Cerebellar nuclear complex (tissue), 1 donor: ENCODE measurements around the gene SMARCB1.

Source experiments
- DNase-seq, 2 experiments: peaks; one replicate each; lab custom pipeline; 2025; lab: John Stamatoyannopoulos, UW

The SMARCB1 gene

DNA sequence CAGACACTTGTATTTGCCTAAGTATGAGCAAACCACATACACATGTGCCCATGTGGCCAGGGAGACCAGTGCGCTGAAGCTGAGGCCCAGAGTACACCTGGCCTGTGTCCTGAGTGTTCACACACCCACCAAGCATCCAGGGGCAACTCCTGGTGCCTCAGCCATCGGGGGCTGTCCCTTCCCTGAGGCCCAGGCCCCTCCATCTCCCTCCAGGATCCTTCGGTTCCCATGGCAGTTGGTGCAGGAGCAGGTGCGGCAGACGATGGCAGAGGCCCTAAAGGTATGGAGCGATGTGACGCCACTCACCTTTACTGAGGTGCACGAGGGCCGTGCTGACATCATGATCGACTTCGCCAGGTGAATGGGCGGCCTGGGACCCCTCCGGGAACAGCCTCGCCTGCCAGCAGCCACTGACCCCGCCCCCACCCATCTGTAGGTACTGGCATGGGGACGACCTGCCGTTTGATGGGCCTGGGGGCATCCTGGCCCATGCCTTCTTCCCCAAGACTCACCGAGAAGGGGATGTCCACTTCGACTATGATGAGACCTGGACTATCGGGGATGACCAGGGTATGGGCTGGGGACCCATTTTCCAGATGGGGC lies 6.5 kb upstream of the SMARCB1 start:
- no peak for DNase-seq

DNA sequence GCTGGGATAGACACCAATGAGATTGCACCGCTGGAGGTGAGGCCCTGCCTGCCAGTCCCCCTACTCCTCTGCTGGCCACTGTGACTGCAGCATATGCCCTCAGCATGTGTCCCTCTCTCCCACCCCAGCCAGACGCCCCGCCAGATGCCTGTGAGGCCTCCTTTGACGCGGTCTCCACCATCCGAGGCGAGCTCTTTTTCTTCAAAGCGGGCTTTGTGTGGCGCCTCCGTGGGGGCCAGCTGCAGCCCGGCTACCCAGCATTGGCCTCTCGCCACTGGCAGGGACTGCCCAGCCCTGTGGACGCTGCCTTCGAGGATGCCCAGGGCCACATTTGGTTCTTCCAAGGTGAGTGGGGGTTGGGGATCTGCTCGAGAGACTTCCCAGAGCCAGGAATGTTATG lies 5.7 kb upstream of the SMARCB1 start:
- DNase-seq: no peak

DNA sequence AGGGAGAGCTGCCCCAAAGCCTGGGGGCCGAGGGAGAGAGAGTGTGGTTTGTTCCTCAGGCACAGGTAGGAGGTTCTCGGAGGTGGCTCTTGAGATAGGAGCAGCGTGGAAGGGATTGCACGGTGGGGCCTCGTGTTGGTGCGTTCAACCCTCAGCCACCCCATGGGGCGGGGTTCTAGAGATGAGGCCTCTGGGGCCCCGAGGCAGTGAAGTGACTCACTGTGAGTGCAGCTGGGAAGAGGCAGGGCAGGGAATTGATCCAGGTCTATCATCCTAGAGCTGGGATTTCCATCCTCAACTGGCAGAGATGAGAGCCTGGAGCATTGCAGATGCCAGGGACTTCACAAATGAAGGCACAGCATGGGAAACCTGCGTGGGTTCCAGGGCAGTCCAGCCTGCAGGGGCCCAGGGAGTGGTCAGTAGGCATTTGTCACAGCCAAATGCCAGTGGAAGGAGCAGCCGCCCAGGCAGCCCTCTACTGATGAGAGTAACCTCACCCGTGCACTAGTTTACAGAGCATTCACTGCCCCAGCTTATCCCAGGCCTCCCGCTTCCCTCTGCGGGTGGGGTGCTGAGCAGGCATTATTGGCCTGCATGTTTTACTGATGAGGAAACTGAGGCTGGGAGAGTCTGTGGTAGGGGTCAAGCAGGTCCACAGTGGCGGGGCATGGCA lies 5.1 kb upstream of the SMARCB1 start:
- DNase-seq: no peak

DNA sequence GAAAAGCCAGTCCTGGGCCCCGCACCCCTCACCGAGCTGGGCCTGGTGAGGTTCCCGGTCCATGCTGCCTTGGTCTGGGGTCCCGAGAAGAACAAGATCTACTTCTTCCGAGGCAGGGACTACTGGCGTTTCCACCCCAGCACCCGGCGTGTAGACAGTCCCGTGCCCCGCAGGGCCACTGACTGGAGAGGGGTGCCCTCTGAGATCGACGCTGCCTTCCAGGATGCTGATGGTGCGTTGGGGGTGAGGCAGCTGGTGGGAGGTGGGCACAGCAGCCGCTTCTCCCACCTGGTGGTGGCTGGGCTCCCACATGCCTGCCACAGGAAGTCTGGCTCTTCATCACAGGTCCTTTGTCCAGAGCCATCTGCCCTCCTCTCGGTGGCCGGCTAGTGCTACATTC lies 4.5 kb upstream of the SMARCB1 start:
- DNase-seq: no peak

DNA sequence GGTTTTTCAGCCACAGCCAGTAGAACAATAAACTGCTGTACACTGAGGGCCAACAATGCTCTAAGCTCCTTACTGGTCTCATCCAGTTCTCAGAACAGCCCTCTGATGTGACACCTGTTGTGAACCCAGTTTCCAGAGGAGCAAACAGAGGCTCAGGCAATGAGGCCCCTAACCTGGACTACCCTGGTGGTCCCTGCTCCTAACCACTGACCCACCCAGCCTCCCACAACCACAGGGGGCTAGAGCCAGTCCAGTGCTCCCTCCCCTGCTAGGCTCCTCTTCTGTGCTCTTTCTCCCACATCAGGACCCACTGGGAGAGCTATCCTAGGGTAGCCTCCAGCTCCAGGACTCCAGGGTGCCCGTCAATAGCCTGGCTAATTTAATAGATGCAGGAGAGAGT lies 4.1 kb upstream of the SMARCB1 start:
- DNase-seq: no peak

DNA sequence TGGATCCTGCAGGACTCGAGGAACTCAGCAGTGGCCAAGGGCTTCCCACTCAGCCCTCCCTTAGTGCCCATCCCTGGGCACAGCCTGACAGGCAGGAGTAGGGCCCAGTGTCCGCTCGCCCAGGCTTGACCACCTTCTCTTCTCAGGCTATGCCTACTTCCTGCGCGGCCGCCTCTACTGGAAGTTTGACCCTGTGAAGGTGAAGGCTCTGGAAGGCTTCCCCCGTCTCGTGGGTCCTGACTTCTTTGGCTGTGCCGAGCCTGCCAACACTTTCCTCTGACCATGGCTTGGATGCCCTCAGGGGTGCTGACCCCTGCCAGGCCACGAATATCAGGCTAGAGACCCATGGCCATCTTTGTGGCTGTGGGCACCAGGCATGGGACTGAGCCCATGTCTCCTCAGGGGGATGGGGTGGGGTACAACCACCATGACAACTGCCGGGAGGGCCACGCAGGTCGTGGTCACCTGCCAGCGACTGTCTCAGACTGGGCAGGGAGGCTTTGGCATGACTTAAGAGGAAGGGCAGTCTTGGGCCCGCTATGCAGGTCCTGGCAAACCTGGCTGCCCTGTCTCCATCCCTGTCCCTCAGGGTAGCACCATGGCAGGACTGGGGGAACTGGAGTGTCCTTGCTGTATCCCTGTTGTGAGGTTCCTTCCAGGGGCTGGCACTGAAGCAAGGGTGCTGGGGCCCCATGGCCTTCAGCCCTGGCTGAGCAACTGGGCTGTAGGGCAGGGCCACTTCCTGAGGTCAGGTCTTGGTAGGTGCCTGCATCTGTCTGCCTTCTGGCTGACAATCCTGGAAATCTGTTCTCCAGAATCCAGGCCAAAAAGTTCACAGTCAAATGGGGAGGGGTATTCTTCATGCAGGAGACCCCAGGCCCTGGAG lies 3.3 kb upstream of the SMARCB1 start:
- DNase-seq: no peak

DNA sequence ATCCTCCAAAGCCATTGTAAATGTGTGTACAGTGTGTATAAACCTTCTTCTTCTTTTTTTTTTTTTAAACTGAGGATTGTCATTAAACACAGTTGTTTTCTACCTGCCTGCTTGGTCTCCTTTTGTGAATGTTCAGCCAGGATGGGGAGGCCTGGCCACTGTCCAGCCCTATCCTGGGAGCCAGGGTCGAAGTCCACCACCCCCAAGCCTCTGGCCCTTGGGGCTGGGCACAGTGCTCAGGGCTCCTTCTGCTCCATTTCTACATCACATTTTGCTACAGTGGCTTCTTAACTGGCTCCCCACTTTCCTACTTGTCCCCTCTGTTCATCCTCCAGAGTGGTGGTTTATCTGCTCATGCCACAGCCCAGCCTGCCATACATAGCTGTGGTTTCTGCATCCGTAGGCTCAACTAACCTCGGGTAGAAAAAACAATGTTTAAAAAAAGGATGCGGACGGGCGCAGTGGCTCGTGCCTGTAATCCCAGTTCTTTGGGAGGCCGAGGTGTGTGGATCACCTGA lies 2.5 kb upstream of the SMARCB1 start:
- no peak for DNase-seq

DNA sequence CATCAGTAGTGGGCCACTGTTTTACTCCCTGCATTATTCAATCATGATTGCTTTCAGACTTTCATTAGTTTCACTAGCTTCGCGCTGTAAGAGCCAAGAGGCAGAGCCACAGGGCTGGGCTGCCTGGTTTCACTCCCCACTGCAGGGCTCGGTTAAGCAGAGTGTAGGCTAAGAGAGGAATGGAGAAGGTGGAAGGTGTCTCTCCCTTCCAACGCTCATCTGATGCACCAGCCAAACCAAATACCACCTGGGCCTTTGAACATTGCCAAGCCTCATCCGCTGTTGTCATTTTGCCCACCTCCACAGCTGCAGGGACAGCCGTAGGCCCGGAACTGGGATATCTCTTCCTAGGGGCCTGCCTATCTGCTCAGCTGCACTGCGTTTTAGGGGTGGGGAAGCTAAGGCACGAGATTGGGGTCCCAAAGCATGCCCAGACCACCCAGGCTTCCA lies 480 bp upstream of the SMARCB1 start:
- DNase-seq: no peak

DNA sequence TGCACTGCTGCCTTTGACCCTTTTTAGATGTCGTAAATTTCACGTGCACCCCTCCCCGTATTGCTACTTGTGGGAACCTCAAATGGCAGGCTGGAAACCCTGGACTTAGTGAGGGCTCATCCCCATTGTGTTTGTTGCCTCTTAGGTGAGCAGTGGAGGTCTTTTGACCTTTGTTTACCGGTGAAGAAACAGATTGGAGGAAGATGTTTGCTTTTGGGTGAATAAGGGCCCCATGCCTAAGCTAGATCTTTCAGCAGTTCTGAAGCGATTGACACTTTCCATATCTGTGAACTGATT lies 782 bp downstream of the SMARCB1 start:
- DNase-seq: no peak

DNA sequence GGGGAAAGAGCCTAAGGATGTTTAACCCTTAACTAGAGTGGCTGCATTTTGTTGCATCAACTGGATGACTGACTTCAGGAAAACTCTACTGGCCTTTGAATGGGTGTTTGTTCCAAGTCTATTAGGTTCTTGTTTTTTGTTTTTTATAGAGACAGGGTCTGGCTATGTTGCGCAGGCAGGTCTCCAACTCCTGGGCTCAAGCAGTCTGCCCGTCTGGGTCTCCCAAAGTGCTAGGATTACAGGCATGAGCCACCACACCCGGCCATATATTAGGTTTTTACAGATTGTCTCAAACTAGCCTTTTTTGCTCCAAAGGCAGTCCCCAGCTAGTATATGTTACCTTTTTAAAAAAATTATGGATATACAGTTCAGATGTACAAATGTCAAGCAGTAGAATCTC lies 1.1 kb downstream of the SMARCB1 start:
- DNase-seq: no peak

DNA sequence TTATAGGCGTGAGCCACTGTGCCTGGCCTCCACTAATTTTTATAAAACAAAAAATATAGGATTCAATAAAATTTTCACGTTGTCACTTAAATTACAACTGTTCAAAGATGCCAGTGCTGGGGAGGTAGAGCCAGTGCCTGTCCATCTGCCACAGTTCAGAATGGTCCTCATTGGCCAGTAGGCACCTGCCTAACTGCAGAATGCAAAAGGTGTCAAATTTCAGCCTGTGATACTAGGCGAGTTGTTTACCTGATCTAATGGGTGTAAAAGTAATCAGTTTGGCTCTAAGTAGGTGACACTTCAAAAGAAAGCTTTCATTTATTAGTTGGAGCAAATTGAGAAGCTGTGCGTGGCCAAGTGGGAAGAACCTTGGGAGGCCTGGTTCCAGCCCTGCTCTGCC lies 2.4 kb downstream of the SMARCB1 start:
- DNase-seq: no peak

DNA sequence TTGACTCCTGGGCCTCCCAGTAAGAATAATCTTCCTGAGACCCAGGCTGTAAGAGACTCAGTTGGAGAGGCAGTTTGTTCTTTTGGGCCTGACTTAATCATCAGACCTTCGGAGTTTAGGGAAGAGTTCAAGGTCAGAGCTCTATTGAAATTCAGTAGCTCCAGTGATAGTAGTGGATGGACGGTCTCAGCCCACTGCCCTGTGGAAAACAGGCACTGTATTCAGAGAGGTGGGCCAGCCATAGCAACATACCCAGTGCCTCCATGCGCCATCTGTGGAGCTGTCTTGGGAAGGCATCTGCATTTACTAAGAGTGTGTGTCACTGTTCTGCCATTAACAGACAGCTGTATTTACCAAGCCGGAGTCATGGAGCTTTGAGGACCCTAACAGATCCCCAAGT lies 2.9 kb downstream of the SMARCB1 start:
- DNase-seq: no peak

DNA sequence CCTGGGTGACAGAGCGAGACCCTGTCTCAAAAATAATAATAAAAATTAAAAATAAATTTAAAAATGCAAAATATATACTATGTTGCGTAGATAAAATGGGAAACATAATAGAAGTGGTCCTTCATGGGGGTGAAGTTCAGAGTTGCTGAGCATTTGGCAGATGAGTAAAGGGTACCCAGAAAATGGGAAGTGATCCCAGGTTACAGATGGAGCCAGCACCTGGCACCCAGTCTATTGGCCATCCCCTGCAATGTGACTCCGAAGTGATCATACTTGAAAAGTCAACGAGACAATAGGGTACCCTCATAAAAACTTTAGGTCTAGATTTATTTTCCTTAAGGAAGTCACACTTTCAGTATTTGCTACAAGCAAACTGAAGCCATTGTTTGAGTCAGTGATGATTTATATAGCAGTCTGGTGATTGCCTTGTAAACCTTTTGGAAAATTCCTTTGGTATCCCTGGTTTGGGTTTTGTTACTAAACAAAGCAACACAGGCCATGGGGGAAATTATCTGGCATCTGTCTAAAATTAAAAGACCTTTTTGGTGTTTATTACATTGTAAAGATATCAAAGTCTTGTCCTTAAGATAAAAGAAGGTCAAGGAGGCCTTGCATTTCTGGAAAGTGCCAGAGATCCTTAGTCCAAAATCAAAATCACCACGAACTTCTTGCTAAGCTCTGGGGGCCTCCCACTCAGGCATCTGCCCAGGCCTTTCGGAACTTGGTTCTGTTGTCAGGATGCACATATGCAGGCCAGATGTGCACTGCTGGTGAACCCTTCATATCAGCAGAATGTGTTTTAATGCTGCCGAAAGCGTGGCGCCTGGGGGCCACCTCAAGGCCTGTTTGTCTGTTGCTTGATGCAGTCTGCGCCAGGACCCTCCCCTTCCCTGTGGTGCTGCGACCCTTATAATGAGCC lies 4.3 kb downstream of the SMARCB1 start:
- DNase-seq: peak in 1 of 2 experiments; percentile 8

DNA sequence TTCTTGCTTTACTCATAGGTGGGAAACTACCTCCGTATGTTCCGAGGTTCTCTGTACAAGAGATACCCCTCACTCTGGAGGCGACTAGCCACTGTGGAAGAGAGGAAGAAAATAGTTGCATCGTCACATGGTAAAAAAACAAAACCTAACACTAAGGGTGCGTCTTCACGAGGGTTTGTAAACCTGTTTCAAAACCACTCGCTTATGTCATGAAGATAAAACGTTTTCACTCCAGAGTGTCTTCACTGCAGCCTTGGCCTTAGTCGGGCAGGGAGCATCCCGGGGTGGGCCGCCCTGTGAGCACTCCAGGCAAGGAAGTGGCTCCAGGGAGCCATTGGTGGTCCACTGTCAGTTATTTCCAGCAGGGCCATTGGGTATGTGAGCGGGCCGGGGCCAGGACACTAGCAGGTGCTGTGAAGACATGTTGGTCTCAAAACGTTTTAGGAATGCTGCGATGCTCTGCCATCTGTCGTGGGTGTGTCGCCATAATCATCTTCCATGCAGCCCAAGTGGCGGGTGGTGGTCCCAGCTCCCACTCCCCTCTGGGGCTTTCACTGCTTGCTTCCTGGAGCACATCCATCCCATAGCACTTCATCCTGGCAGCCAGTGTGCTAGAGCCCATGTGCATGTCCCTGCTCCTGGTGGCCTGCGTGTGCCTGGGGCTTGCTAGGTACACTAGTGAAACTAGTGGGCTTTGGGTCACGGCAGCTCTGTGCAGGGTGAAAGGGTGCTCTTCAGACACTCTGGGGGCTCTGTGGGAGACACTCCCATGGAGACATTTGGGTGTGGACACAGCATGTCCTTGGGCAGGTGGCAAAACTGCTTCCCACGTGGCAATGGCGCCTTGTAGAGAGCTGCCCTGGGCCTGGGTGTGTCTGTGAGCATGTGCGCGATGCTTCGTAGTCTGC lies 5.2 kb downstream of the SMARCB1 start:
- no peak for DNase-seq

DNA sequence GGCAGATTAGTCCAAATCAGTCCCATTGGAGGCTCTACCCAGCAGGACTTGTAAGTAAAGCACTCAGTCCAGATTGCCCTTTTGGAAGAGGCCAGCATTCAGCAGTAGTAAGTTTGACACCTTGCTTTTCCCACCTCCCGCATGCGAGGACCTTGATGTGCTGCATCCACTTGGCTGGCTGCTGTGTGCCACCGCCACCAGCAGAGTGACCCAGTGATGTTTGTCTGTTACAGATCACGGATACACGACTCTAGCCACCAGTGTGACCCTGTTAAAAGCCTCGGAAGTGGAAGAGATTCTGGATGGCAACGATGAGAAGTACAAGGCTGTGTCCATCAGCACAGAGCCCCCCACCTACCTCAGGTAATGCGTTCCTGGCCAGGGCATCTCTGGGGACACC lies 6.6 kb downstream of the SMARCB1 start:
- no peak for DNase-seq

DNA sequence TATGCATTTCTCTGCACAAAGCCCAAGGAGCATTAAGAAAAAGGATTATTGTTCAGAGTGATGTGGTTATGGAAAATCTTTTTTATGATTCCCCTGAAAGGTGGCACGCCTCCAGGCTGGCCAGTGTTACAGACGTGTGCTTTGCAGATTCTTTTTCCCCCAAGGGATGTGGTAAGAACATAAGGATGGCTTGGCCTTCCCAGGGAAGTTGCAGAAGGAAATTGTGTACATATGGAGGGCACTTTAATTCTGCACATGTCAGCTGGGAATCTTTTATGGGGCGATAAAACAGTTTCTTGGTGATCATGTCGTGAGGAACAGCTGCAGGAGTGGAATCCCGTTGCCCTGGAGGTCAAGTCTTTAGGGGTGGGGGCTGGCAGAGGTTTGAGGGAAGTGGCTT lies 9.7 kb downstream of the SMARCB1 start:
- no peak for DNase-seq

DNA sequence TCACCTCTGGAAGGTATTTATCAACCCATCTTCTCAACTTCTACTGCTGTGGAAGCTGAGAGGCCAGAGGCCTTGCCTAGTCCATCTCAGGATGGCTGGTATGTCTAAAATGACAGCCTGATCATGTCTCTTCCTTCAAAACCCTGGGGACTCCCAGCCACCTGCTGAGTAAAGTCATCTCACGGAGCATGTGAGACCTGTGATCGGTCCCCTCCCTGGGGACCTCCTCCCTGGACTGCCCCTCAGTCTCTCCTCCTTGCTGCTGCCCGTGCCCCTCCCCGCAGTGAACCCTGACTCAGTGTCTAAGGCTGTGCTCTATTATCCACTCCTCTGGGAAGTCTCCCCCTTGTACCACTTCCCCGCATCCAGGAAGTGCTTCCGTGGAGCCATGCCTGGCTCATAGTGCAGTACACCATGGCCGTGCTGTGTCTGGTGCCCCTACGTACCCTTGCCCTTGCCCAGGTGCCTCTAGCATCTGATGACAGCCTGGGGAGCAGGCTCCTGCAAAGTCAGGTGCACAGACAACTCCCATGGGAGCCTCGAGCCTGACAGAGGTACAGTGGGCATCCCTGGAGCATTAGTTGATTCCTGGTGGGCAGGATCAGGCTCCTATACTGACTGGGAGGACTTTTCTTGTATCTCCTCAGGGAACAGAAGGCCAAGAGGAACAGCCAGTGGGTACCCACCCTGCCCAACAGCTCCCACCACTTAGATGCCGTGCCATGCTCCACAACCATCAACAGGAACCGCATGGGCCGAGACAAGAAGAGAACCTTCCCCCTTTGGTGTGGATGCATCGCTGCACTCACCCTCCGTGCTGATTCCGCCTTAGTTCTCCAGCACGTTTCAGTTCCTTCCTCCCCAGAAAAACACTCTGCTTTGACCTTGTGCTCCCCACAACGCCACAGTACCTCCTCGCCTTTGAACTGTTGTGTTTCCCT lies 13.8 kb downstream of the SMARCB1 start:
- DNase-seq: no peak

DNA sequence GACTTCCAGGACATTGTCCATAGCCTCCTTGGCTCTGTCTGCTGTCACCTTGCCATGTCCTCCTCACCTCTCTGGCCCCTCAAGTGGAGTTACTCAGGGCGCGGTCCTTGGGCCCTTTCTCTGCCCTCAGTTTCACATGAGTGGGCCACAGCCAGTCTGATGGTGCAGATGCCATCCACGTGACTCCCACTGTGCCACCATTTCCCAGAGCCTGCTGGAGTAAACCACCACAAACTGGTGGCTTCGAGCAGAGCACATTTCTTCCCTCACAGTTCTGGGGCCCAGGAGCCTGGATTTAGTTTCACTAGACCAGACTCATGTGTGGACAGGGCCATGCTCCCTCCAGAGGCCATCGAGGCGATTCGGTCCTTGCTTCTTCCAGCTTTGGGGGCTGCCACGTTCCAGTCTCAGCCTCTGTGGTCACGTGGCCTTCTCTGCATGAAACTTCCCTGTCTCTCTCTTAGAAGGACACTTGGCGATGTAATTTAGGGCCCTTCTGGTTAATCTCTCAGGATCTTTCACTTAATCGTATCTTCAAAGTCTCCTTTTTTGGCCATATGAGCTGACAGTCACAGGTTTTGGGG lies 14.6 kb downstream of the SMARCB1 start:
- DNase-seq: no peak

DNA sequence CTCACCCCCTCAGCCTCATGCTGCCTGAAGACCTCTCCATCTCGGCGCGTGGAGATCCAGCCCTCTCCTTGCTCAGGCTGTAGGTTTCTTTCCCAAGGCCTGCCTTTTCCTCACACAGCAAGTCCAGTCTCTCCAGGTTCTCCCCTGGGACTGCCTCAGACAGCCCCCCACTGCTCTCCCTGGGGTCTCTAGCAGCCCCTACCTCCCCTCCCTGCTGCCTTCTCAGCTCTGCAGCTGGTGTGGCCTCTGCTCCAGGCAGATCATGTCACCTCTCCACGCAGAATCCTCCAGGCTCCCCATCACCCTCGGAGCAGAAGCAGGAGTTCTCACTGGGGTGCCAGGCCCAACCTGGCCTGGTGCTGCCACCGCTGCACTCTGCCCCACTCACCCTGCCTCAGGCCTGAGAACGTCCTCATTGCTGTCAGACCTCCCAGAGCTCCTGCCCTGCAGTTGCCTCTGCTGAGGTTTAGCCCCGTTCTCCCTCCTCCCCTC lies 15.2 kb downstream of the SMARCB1 start:
- DNase-seq: no peak
